Tongue (tissue), 2 donors: Measurements from ENCODE around the gene TSEN34. TPM values are rescaled to one million over a fixed set of nuclear protein-coding genes. Genes with fewer than 3 reads are reported as not detected.
"Not testable (repeated sequence)": the region's sequence is repeated elsewhere in the genome, so short reads cannot be mapped to it uniquely, and the experiment has no call there.

Source experiments
- DNase-seq: peaks from one replicate; pipeline ENCODE4 v3.0.0-alpha.2; 2015
- total RNA-seq: library from RNA; depleted of rRNA; stranded (reverse); fragments of >200 nt; gene quantifications from one replicate; pipeline ENCODE4 v1.2.3, GENCODE V29; 2014

TSEN34 gene
- total RNA-seq, 1 donor from 2014 or later = 46.5 TPM

DNA sequence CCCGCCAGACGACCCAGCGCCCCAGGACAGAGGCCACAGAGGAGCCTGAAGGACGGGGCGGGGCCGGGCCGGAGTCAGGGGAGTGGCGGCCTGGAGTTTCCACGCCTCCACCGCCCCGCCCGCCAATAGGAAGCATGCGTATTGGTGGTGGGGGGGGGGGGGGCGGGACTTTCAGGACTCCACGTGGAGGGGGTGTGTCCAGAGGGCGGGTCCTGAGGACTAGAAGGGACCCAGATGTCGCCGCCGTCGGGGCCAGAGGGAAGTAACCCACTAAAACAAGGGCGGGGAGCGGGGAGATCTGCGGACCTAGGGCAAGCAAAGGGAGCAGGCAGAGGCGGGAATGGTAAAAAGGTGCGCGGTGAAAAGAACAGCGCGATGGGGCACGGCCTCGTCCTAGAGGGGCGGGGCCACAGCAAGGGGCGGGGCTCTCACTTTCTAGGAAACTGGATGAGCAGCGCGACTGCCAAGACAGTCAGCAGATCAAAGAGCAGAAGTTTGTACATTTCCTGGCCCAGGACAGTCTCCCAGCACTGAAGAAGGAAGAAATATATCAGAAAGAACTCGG lies 28.8 kb upstream of the TSEN34 start:
- DNase-seq = peak; percentile 80

DNA sequence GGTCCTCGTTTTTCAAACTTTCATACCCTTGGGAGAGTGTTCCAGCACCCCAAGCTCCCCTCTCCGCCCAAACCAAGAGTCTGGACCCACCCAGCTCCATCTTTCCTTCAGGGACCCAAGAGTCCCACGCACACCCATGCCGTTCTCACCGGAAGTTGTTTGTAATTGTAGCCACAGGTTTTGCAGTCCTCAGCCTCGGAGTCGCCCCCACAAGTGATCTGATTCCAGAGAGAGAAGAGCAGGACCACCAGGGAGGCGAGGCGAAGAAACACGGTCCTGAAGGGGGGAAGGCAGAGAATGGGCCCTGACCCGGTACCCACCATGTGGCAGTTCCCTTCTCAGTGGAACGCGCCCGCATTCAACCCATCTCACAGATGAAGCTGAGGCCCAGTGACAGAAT lies 28.2 kb upstream of the TSEN34 start:
- DNase-seq = no peak

DNA sequence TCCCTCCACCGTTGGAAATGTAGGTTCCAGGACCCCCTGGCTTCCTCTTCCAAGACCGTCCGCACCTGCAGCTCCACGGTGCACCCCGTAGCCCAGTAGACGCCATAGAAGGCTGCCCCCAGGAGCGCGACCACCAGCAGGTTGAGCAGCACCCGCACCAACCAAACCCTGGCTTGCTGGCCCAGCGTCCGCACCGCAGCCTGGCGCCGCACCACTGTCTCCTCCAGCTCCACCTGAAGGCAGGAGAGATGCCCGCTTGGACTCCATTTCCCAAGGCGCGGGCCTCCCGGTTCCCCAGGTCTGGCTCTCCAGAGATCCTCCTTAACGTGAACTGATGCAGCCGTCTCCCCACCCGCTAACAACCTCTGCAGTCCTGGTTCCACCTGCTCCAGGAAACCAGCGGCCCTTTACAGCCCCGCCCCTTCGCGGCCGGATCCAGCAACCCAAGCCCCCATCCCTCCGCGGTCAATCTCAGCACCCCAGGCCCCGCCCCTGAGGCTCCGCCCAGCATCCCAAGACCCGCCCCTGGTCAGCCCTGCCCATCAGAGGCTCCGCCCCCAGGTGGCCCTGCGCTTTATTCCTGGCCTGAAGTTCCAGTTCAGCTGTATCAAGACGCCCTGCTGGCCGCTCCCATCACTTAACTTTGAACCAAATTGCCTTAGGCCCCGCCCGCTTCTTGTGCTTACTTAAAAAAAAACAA lies 26.6 kb upstream of the TSEN34 start:
- DNase-seq = no peak

DNA sequence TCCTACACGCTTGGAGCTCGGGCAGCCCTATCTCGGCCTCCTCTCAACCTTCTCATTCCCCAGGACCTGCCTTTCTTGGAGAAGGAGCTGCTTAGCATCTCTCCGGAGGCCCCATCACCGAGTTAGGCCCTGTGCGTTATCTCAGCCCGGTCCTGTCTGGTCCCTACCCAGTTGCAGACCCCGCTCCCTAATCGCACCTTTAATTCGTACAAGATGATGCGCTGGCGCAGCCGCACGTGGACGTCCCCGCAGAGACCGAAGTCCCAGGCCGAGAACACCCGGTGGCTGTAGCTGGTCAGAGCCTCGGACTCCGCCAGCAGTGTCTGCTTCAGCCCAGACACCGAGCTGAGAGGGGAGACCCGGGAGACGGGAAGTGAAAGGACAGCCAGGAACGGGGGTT lies 25.9 kb upstream of the TSEN34 start:
- DNase-seq = no peak

DNA sequence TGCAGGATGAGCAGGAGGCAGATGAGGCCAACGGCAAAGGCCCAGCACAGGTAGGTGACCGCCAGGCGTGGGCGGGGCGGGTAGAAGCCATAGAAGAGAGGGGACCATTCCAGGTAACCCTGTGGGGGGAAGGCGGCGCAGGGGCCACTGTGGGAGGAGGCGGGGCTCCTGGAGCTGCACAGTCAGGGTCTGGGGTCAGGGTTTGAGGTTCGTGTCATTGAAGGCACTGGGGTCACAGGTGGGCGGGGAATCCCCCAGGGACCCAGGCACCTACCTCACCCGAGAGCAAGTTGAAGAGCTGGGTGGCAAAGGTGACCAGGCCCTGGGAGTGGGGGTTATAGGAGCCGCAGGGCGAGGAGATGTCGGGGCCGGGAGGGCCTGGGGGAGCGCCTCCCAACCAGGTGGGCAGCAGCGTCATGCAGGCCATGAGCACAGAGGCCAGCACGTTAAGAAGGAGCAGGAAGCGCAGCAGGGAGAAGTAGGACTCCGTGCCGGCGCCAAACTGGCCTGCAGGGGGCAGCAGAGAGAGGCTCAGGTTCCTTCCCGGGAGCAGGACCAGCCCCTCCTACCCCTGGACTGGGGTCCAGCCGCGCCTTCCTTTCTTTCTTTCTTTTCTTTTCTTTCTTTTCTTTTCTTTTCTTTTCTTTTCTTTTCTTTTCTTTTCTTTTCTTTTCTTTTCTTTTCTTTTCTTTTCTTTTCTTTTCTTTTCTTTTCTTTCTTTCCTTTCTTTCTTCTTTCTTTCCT lies 22.8 kb upstream of the TSEN34 start:
- peak; percentile 96 for DNase-seq

DNA sequence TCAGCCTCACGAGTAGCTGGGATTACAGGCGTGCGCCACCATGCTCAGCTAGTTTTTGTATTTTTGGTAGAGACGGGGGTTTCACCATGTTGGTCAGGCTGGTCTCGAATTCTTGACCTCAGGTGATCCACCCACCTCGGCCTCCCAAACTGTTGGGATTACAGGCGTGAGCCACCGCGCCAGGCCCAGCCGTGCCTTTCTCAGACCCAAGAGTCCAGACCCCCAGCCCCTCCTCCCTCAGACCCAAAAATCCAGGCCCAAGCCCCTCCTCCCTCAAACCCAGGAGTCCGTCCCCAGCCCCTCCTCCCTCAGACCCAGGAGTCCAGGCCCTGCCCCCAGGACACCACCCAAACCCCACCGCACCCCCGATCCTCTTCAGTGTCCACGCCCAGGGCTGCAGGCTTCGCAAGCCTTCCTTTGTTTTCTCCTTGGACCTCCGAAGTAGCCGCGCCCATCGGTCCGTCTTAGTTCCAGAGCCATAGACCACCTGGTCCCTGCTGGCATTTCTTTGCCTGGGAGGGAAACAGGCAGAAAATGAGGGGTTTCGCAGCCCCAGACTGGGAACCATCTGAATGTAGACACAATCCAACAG lies 21.9 kb upstream of the TSEN34 start:
- no peak for DNase-seq

DNA sequence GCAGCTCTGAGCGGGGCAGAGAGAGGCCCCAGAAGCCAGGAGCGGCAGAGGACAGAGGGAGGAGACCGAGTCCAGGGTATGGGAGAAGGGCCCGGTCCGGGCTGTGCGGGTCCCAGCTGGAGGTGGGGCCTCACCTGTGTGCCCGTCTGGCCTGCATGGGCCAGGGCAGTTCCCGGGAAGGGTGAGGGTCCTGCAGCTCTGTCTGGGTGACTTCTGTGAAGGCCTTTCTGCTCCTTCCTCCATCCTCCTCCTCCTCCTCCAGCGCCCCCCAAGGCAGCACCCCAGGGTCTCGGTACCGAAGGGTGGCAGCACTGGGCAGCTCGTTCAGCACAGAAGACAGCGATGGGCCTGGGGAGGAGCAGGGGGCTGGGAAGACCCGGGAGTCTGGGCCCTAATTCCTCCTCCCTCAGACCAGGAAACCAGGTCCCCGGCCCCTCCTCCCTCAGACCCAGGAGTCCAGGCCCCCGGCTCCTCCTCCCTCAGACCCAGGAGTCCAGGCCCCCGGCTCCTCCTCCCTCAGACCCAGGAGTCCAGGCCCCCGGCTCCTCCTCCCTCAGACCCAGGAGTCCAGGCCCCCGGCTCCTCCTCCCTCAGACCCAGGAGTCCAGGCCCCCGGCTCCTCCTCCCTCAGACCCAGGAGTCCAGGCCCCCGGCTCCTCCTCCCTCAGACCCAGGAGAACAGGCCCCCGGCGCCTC lies 19.2 kb upstream of the TSEN34 start:
- DNase-seq = not testable (repeated sequence)

DNA sequence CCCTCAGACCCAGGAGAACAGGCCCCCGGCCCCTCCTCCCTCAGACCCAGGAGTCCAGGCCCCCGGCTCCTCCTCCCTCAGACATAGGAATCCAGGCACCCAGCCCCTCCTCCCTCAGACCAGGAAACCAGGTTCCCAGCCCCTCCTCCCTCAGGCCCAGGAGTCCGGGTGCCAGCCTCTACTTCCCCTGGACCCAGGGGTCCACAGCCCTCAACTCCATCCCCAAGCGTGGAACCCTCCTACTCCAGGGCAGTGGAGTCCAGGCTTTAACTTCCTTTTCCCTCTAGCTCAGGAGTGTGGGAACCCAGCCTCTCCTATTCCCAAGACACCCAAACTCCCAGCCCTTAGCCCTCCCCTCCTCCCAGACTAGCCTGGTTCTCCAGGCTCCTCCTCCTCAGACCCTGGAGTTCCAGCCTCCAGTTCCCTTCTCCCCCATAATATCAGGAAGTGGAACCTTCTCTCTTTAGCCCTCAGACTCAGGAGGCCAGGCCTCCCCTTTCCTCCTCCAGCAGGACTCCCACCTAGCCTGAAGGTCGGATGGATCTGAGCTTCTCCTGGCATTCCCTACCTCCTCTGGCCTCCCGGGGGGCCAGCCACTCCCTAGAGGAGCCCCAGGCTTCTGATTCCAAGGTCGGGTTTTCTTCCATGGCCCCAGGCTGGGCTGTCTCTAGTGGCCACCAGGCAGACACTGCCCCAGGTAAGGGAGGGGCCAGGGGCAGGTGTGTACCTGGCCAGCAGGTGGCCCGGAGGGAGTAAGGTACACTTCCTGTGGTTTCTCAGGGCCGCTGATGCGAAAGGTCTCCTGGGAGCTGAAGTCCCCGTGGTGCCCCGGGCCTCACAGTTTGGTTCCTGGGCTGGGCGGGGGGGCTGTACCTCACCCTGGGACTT lies 18.4 kb upstream of the TSEN34 start, which contains the start of gene TMC4:
Gene TMC4, minus strand, starts transcription at position 690 of the 888 bp plus-strand sequence. Its CDS starts 43 bp downstream, at position 647.
- no peak for DNase-seq

DNA sequence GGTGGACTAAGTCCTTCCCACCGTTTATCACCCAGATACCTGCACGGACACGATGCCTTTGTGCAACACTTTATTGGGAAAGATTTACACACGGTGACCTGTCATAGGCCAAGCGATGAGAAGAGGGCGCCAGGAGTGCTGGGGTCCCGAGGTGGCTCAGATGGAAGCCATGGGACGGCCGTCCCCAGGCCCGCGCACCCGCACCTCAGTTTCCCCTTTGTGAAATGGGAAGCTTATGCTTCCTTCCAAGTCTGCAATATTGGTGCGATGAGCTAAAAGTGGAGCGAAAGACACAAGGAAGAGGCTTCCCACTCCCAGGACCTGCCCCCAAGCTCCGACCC lies 17.8 kb upstream of the TSEN34 start:
- DNase-seq = no peak

DNA sequence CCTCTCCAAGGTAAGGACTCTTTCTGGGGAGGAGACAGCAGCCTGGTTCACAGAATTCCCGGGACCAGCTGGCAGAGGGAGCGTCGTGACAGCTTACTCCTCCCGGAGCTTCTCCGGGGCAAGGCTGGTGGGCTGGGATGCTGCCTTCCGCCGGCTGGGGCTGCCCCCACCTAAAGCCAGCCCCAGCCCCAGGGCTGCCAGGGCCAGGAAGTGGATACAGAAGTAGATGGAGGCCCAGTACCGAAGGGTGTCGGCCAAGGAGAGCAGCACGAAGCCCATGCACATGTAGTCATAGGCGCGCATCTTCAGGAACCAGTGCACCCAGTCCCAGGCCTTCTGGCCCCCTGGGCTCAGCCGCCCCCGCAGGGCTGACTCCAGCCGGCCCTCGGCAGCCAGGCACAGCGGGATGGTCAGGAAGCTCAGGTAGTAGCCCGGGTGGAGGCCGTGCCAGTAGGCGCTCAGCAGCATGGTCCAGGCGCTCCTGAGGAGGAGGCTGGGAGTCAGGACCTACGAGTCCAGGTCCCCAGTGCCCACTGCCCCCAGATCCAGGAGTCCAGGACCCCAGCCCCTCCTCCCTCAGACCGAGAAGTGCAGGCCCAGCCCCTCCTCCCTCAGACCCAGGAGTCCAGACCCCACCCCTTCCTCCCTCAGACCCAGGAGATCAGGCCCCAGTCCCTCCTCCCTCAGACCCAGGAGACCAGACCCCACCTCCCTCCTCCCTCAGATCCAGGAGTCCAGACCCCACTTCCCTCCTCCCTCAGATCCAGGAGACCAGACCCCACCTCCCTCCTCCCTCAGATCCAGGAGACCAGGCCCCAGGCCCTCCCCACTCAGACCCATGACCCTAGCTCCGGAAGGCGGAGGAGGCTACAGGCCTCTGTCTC lies 16.9 kb upstream of the TSEN34 start:
- DNase-seq = no peak

DNA sequence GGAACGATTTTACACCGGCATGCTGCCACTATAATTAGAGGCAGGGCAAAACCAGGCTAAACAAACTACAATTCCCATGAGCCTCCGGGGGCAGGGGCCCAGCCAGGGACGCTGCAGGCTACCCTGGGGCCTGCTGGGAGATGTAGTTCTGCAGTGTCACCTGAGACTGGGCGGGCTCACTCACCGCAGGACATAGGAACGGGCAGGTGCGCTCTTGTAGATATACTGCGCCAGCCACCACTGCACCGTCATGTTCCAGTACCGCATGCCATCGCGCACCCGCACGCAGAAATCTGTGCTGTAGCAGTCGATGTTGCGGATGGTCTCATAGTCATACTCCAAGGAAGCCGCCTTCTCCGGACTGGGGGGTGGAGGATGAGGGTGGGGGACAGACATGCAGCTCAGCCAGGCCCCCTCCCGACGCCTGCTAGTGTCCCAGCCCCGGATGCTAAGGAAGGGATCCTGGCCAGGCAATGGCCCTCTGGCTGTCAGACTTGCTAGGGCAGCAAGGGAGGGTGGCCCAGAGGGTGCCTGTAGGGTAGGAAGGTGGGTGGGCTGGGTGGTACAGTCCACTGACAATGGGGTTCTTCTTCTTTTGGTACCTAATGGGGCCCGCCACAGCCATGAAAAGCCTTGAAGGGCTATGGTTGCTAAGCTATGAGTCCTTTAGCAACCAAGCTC lies 12.4 kb upstream of the TSEN34 start:
- peak; percentile 63 for DNase-seq

DNA sequence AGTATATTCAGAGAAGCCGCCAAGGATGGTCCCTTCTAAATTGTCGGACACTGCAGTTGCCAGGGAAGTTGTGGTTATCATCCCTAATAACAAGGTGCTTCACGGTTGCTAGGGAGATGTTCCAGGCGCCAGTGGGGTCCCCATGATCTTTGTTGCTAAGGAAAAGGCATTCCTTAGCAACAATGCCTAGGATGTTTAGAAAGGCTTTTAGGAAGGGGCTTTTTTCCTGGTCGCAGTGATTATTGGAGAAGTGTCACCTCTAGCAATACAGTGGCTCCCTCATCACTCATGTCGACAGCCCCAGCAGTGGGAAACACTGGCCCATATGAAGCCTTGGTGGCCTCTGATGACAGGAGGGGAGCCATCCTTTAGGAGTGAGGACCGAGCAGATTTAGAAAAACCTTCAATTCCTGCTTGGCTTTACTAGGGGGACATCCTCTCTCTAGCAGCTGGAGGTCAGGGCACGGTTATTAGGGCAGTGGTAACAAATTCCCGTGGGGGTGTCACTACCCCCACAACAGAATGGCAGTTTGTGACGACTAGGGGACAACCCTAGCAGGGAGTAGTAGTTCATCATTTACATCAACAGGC lies 11.8 kb upstream of the TSEN34 start:
- DNase-seq = no peak

DNA sequence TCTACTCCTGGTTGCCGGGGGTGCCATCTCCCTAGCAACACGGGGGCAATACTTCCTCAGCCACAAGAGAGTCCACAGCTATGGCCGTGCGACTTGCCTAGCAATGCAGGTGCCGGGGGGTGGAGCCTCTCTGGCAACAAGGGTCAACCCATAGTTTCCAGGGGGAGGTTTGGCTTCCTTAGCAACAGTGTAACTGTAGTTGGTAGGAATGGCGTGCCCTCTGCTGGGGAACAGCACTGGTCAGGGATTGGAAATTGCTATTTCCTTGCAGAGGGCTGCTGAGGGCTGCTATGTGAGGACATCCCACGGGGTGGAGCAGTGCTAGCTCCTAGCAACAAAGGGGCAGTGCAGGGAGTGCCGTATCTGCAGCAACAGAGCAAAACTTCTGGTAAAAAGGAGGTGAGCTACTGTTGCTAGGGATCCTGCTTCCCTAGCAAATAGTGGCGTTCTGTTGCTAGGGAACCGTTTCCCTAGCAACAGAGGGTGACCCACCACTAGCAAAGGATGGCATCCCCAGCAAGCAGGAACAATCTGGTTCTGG lies 11.1 kb upstream of the TSEN34 start:
- peak; percentile 77 for DNase-seq

DNA sequence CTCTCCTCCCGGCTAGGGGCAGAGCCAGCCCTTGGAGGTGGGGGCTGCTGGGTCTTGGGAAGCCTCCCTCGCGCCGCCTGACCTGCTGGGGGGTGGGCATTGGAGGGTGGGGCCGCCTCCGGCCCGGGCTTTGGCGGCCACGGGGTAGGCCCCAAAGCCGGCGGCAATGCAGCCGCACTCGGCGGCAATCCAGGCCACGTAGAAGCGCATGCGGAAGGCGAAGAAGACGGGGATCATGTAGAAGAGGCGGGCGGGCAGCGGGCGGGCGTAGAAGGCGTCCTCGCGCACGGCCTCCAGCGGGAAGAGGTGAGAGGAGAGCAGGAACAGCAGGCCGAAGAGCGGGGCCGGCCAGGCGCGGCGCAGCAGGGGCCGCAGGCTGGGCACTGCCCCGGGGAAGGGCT lies 10.4 kb upstream of the TSEN34 start:
- DNase-seq = no peak

DNA sequence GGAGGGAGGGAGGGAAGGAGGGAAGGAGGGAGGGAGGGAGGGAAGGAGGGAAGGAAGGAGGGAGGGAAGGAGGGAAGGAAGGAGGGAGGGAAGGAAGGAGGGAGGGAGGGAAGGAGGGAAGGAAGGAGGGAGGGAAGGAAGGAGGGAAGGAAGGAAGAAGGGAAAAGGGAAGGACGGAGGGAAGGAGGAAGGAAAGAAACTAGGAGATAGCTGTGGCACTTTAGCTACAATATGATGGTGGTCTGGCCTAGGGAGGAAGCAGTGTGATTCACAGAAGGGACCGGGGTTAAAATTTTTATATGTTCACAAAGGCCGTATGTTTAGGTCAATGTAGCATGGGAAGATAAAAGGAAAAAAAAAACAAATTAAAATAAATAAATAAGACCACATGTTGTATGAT lies 9.2 kb upstream of the TSEN34 start:
- DNase-seq = not testable (repeated sequence)

DNA sequence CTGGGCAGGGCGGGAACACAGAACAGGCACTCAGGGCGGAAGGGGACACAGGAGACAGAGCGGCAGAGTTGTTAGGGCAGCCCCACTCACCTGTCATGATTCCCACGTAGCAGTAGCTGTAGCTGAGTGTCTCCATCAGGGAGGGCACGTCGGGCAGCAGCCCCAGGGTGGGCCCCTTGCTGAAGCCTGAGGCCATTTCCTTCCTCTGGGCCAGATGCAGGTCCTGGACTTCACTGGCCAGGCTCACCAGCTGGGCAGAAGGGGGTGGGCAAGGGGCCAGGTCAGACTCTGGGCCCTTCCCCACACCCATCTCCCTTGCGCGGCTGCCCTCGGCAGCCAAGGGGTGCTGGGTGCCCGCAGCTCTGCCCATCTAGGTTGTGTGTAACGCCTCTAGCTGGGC lies 7.7 kb upstream of the TSEN34 start:
- DNase-seq = no peak

DNA sequence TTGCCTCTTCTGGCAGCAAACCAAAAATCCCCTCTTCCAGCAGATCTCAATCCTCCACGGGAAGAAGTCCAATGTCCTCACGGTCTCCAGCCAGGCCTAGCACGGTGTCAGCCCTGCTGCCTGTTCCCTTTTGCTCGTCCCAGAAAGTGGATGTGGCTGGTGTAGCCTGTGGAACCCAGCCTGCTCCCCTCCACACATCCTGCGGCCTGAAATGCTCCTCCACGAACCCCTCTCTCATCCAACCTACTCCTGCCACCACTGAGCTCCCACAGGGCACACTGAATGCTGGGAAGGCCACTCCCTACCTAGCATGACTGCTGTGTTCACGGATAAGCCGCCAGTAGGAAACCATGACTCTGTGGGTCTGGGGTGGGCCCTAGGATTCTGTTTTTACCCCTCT lies 4.8 kb upstream of the TSEN34 start:
- no peak for DNase-seq

DNA sequence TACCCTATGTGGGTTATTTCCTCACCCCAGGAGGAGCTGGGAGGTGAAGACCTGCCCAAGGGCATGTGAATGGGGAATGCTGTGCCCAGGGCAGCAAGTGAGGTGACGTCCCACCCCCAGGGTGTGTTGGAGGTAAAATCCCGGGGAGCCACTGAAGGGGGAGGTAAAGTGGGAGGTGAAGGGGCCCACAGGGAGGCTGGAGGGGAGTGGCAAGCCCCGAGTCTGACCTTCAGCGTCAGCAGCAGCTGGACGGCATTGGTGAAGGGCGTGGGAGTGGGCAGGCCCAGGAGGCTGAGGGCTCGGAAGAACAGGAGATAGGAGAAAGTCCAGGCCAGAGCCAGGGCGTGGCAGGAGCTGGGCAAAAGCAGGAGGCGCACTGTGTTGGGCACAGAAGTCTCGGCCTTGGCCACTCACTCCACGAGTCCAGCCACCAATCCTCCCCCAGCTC lies 4.2 kb upstream of the TSEN34 start:
- DNase-seq = no peak

DNA sequence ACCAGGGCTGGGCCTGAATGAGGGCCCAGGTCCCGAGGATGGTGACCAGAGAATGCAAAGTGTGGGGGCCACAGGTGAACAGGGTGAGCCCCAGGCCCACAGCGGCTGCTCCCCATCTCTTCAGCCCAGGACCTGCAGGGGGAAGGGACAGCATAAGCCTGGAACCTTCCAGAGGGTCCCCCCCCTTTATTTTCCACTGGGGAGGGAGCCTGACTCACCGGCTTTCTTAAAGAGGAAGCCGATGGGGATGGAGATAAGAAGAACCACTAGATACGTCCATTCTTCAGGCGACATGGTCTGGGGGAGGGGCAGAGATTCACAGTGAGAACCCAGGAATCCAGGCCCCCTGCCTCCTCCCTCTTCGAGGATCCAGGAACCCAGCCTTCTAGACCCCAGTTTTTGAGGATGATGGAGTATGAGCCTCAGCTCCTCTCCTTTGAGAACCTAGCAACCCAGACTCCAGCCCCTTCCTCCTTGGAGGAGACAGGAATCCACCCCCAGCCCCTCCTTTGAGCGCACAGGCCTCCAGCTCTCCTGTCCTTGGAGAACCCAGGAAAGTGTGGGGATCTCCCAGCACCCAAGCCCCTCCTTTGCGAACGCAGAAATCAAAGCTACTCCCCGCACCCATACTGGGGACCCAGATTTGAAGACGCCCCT lies 2.8 kb upstream of the TSEN34 start:
- DNase-seq = no peak
